WTC11 (cell line): Measurements from ENCODE around the gene BAK1. TPM values are rescaled to one million over a fixed set of nuclear protein-coding genes. Genes with fewer than 3 reads are reported as not detected.
A peak's percentile ranks its signal among the peaks of the same experiment; 100 is the strongest.

Source experiments
- ATAC-seq: fragments of 200-7000 bp; cut with Tn5 transposase; 2 replicates; pipeline ENCODE4 v1.10.0; 2021; ENCODE audit warnings: mild to moderate bottlenecking, moderate library complexity
- CTCF ChIA-PET: fragments of 300-600 bp; sonication (Branson Sonifier 250); formaldehyde crosslinking; loops from one replicate; lab custom pipeline; 2021; ENCODE audit warnings: antibody characterized with exemption; lab: Charles Lee
- POLR2A ChIA-PET: fragments of 350-600 bp; sonication (Branson Sonifier 250); formaldehyde crosslinking; loops from one replicate; lab custom pipeline; 2021; ENCODE audit warnings: antibody characterized with exemption; lab: Charles Lee
- DNase-seq: peaks from one replicate; pipeline ENCODE4 v3.0.0; 2021; ENCODE audit warnings: low spot score
- H3K27ac Mint-ChIP-seq: 2 replicates; pipeline ENCODE4 v1.8.0; 2021; ENCODE audit warnings: mixed read lengths
- H3K27me3 Mint-ChIP-seq: 2 replicates; pipeline ENCODE4 v1.8.0; 2021; ENCODE audit warnings: low read depth, mild to moderate bottlenecking, moderate library complexity, mixed read lengths
- H3K36me3 Mint-ChIP-seq: 2 replicates; pipeline ENCODE4 v1.8.0; 2021; ENCODE audit warnings: mixed read lengths
- H3K4me1 Mint-ChIP-seq: 2 replicates; pipeline ENCODE4 v1.8.0; 2022; ENCODE audit warnings: mixed read lengths
- H3K4me3 Mint-ChIP-seq: 2 replicates; pipeline ENCODE4 v1.8.0; 2021; ENCODE audit warnings: mild to moderate bottlenecking, moderate library complexity, mixed read lengths
- H3K9me3 Mint-ChIP-seq: 2 replicates; pipeline ENCODE4 v1.8.0; 2021; ENCODE audit warnings: mixed read lengths
- CBFB ChIP-seq: sonication (generic); formaldehyde crosslinking; IDR thresholded peaks from 2 replicates; pipeline ENCODE4 v1.8.1; 2022; ENCODE audit warnings: mild to moderate bottlenecking, low read depth, missing genetic modification reagents
- E2F5 ChIP-seq: sonication (generic); formaldehyde crosslinking; IDR thresholded peaks from 2 replicates; pipeline ENCODE4 v1.8.1; 2022; ENCODE audit warnings: mild to moderate bottlenecking, moderate library complexity, missing genetic modification reagents
- EMX1 ChIP-seq: fragments of 250-450 bp; sonication (Bioruptor Pico); IDR thresholded peaks from 2 replicates; pipeline ENCODE4 v1.8.0; 2021; ENCODE audit warnings: mild to moderate bottlenecking
- ESRRA ChIP-seq: sonication (generic); formaldehyde crosslinking; IDR thresholded peaks from 2 replicates; pipeline ENCODE4 v1.8.1; 2022; ENCODE audit warnings: mild to moderate bottlenecking, missing genetic modification reagents, borderline replicate concordance
- FOXP1 ChIP-seq: sonication (generic); formaldehyde crosslinking; IDR thresholded peaks from 2 replicates; pipeline ENCODE4 v1.8.0; 2022; ENCODE audit warnings: missing genetic modification reagents, mild to moderate bottlenecking, moderate library complexity, borderline replicate concordance
- FOXP4 ChIP-seq: sonication (generic); formaldehyde crosslinking; IDR thresholded peaks from 2 replicates; pipeline ENCODE4 v1.8.0; 2022; ENCODE audit warnings: mild to moderate bottlenecking, missing genetic modification reagents
- GABPB1 ChIP-seq: sonication (generic); formaldehyde crosslinking; IDR thresholded peaks from 2 replicates; pipeline ENCODE4 v1.8.1; 2023; ENCODE audit warnings: mild to moderate bottlenecking, missing genetic modification reagents
- IRF2 ChIP-seq: sonication (generic); formaldehyde crosslinking; IDR thresholded peaks from 2 replicates; pipeline ENCODE4 v1.8.0; 2022; ENCODE audit warnings: low read depth, missing genetic modification reagents, borderline replicate concordance
- JAZF1 ChIP-seq: fragments of 250-450 bp; sonication (Bioruptor Pico); IDR thresholded peaks from 2 replicates; pipeline ENCODE4 v1.9.0; 2021; ENCODE audit warnings: moderate library complexity, mild to moderate bottlenecking, inconsistent platforms
- MAX ChIP-seq: sonication (generic); formaldehyde crosslinking; IDR thresholded peaks from 2 replicates; pipeline ENCODE4 v1.8.0; 2022; ENCODE audit warnings: mild to moderate bottlenecking, missing genetic modification reagents
- MYBL2 ChIP-seq: sonication (generic); formaldehyde crosslinking; IDR thresholded peaks from 2 replicates; pipeline ENCODE4 v1.8.1; 2023; ENCODE audit warnings: mild to moderate bottlenecking, moderate library complexity, missing genetic modification reagents
- NR3C1 ChIP-seq: sonication (generic); formaldehyde crosslinking; conservative IDR thresholded peaks from 2 replicates; pipeline ENCODE4 v1.8.1; 2023; ENCODE audit warnings: low read depth, mild to moderate bottlenecking, missing genetic modification reagents
- OVOL2 ChIP-seq: fragments of 250-450 bp; sonication (Bioruptor Pico); IDR thresholded peaks from 2 replicates; pipeline ENCODE4 v1.9.0; 2021; ENCODE audit warnings: mild to moderate bottlenecking, borderline replicate concordance
- USF2 ChIP-seq: sonication (generic); formaldehyde crosslinking; IDR thresholded peaks from 2 replicates; pipeline ENCODE4 v1.8.1; 2023; ENCODE audit warnings: mild to moderate bottlenecking, missing genetic modification reagents, moderate library complexity
- ZNF219 ChIP-seq: sonication (generic); formaldehyde crosslinking; IDR thresholded peaks from 2 replicates; pipeline ENCODE4 v1.8.0; 2023; ENCODE audit warnings: missing genetic modification reagents, mild to moderate bottlenecking, borderline replicate concordance
- ZNF281 ChIP-seq: sonication (generic); formaldehyde crosslinking; IDR thresholded peaks from 2 replicates; pipeline ENCODE4 v1.8.0; 2023; ENCODE audit warnings: mild to moderate bottlenecking, missing genetic modification reagents
- ZNF423 ChIP-seq: fragments of 250-450 bp; sonication (Bioruptor Pico); IDR thresholded peaks from 2 replicates; pipeline ENCODE4 v2.1.2; 2022; ENCODE audit warnings: mild to moderate bottlenecking, moderate library complexity
- total RNA-seq: library from RNA; stranded (reverse); gene quantifications from 3 replicates; pipeline ENCODE4 v1.2.3, GENCODE V29; 2021

Gene BAK1
- total RNA-seq, 1 experiment from 2014 or later: 40.5 TPM

- peaks cover 15% of the 10 kb centered on the region for H3K27me3 Mint-ChIP-seq
- peaks cover 46% of the 10 kb centered on the region for H3K4me1 Mint-ChIP-seq
- peak within 1 kb of the TSS; percentile 91 for H3K4me3 Mint-ChIP-seq
- DNase-seq (no peak), ATAC-seq (peak; percentile 47)
- H3K9me3 Mint-ChIP-seq: no peaks in the 10 kb centered on the region
- TF ChIP-seq E2F5: peak; percentile 41; the same call in 1 of the 2 replicates
- TF ChIP-seq MYBL2 (CRISPR knock-in tag): no peak
- TF ChIP-seq EMX1: no peak
- TF ChIP-seq ZNF423 (CRISPR knock-in tag): 0 out of 2 replicates have a peak, but pooled peaks have one; percentile 19
- TF ChIP-seq ESRRA: no peak
- TF ChIP-seq CBFB (CRISPR knock-in tag): peak; percentile 64; the same call in 1 of the 2 replicates
- TF ChIP-seq MAX (CRISPR knock-in tag): peak; percentile 0; the same call in 1 of the 2 replicates
- TF ChIP-seq JAZF1: no peak
- 0 out of 2 replicates have a peak, but pooled peaks have one; percentile 7 for TF ChIP-seq USF2 (CRISPR knock-in tag)
- TF ChIP-seq NR3C1 (CRISPR knock-in tag): 0 out of 2 replicates have a peak, but pooled peaks have one; percentile 53
- POLR2A ChIA-PET: interaction anchor here (0.7 to 1.9 kb wide), 5 partner anchors 13 to 90 kb away, joined by 3 to 10 read pairs (median 4); partner anchors contain the start of gene UQCC2
- no peak within 1 kb of the TSS; the same call in 1 of the 2 replicates for H3K27ac Mint-ChIP-seq
- H3K36me3 Mint-ChIP-seq: no peaks in the 10 kb centered on the region; the same call in 1 of the 2 replicates
- CTCF ChIA-PET: interaction anchor here (0.6 to 5.4 kb wide), 16 partner anchors 9 to 542 kb away, joined by 3 to 62 read pairs (median 4); partner anchors contain the start of gene BAK1
Observed at GRCh38 chr6:33620856-33621710, 41.0 kb upstream of the BAK1 start, which contains the start of gene ITPR3. Gene ITPR3 (plus strand): TSS chr6:33621322. CDS start chr6:33621603, 281 bp downstream.

GRCh38 chr6:33620158-33620855, 40.2 kb upstream of the BAK1 start:
- DNase-seq: no peak
- no peaks in the 10 kb centered on the region for H3K9me3 Mint-ChIP-seq
- H3K4me3 Mint-ChIP-seq: peak overlapping the region; percentile 91
- H3K27me3 Mint-ChIP-seq: peaks cover 15% of the 10 kb centered on the region
- H3K36me3 Mint-ChIP-seq: no peaks in the 10 kb centered on the region; the same call in 1 of the 2 replicates
- H3K4me1 Mint-ChIP-seq: peaks cover 46% of the 10 kb centered on the region
- peak; percentile 48; the same call in 1 of the 2 replicates for TF ChIP-seq ZNF423 (CRISPR knock-in tag)
- no peak for TF ChIP-seq IRF2 (CRISPR knock-in tag)
- TF ChIP-seq FOXP4 (CRISPR knock-in tag): peak; percentile 14; the same call in 1 of the 2 replicates
- peak; percentile 19 for ATAC-seq
- no peak overlapping the region; the same call in 1 of the 2 replicates for H3K27ac Mint-ChIP-seq
- ChIA-PET CTCF (interaction anchor here (0.6 to 5.4 kb wide), 11 partner anchors 9 to 543 kb away, joined by 3 to 62 read pairs (median 4); partner anchors contain the start of gene BAK1), POLR2A (interaction anchor here (0.7 to 1.9 kb wide), 2 partner anchors 14 to 91 kb away, joined by 3 to 6 read pairs; partner anchors contain the start of gene UQCC2)

- ChIA-PET CTCF (interaction anchor here (0.6 to 5.4 kb wide), 6 partner anchors 8 to 231 kb away, joined by 3 to 62 read pairs (median 9); partner anchors contain the start of gene BAK1), POLR2A (interaction anchor here (1.9 kb wide), 1 partner anchor 13 kb away, joined by 6 read pairs; no protein-coding TSS in a partner anchor)
- Mint-ChIP-seq H3K27me3 (peaks cover 15% of the 10 kb centered on the region), H3K27ac (no peak overlapping the region), H3K4me1 (peaks cover 39% of the 10 kb centered on the region), H3K36me3 (no peaks in the 10 kb centered on the region), H3K4me3 (peak overlapping the region; percentile 91), H3K9me3 (no peaks in the 10 kb centered on the region)
- DNase-seq (no peak), ATAC-seq (no peak)
- no peak for TF ChIP-seq OVOL2
- no peak for TF ChIP-seq ZNF219
- no peak for TF ChIP-seq GABPB1 (CRISPR knock-in tag)
- TF ChIP-seq FOXP1 (CRISPR knock-in tag): no peak
- TF ChIP-seq ZNF281: no peak
- TF ChIP-seq FOXP4 (CRISPR knock-in tag): no peak
Observed at GRCh38 chr6:33619166-33619840, 39.2 kb upstream of the BAK1 start.
